Omental fat pad (tissue), 4 donors: ENCODE data around the gene GNG13. TPM values are rescaled to one million over a fixed set of nuclear protein-coding genes. Genes with fewer than 3 reads are reported as not detected.

Experiments
- ATAC-seq: fragments of 150-250 bp; one replicate; pipeline ENCODE4 v1.9.1; 2016; ENCODE audit warnings: mild to moderate bottlenecking, moderate library complexity; ENCODE audit not compliant: low FRiP score
- DNase-seq: peaks from one replicate; pipeline ENCODE4 v3.0.0-alpha.2; 2019; ENCODE audit warnings: low spot score
- CTCF ChIP-seq, 3 donors: fragments of 450-650 bp; IDR thresholded peaks; one replicate each; pipeline ENCODE4 v1.5.1; 2016 to 2017; ENCODE audit warnings: antibody characterized with exemption in 3 of 3, mild to moderate bottlenecking in 3 of 3, moderate library complexity in 2 of 3
- total RNA-seq, 4 donors: library from RNA; depleted of rRNA; stranded (reverse); fragments of >200 nt; gene quantifications; one replicate each; pipeline ENCODE4 v1.1.0, GENCODE V29; 2016

GNG13 gene
- total RNA-seq, 4 donors from 2014 or later = not detected

- DNase-seq (no peak), ATAC-seq (no peak)
- TF ChIP-seq CTCF (IDR thresholded peaks at IDR 0.05) = no peak
These were observed 18.1 kb upstream of the GNG13 start for GRCh38 chr16:818592-818991.

GRCh38 chr16:818132-818531 lies 17.6 kb upstream of the GNG13 start:
- ATAC-seq = no peak
- no peak for TF ChIP-seq CTCF (IDR thresholded peaks at IDR 0.05)
- DNase-seq = no peak

- no peak for TF ChIP-seq CTCF (IDR thresholded peaks at IDR 0.05)
- no peak for DNase-seq
- ATAC-seq = no peak
These were observed 16.7 kb upstream of the GNG13 start for GRCh38 chr16:817001-817906.

GRCh38 chr16:815861-816260 lies 15.3 kb upstream of the GNG13 start:
- ATAC-seq = no peak
- DNase-seq = no peak
- no peak for TF ChIP-seq CTCF (IDR thresholded peaks at IDR 0.05)

GRCh38 chr16:814974-815373 lies 14.4 kb upstream of the GNG13 start:
- ATAC-seq (no peak), DNase-seq (no peak)
- TF ChIP-seq CTCF (IDR thresholded peaks at IDR 0.05) = no peak

GRCh38 chr16:813916-814412 lies 13.4 kb upstream of the GNG13 start:
- DNase-seq = no peak
- TF ChIP-seq CTCF (IDR thresholded peaks at IDR 0.05) = no peak
- no peak for ATAC-seq
